ENCODE data around the gene SUSD2.
"Not testable (repeated sequence)": the region's sequence is repeated elsewhere in the genome, so short reads cannot be mapped to it uniquely, and the experiment has no call there.

The SUSD2 gene

DNA sequence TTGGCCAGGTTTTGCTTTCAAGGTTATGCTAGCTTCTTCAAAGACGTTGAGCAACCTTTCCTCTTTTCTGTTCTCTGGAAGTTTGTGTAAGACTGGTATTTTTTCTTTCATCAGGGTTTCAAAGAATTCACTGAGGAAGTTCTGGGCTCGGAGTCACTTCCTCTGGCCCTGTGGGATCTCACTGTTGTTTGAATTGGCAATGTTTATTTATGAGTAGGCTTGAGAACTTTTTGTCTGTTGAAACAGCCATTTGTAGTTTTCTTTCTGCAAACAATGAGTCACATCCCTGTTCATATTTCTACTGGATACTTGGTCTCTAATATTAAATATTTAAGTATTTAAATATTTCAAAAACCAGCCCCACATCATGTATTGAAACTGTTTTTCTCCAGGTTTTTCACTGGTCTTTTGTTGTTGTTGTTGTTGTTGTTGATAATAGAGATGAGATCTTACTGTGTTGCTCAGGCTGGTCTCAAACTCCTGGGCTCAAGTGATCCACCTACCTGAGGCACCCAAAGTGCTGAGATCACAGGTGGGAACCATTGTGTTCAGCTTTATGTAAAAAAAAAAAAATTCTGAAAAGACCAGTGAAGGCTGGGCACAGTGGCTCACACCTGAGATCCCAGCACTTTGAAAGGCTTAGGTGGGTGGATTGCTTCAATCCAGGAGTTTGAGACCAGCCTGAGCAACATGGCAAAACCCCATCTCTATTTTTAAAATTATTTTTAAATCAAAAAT lies 26.9 kb downstream of the SUSD2 start:
- H3K27ac ChIP-seq (ENCODE audit: low read depth, low read length) = no peak overlapping the region
- TF ChIP-seq, protein P1, sequence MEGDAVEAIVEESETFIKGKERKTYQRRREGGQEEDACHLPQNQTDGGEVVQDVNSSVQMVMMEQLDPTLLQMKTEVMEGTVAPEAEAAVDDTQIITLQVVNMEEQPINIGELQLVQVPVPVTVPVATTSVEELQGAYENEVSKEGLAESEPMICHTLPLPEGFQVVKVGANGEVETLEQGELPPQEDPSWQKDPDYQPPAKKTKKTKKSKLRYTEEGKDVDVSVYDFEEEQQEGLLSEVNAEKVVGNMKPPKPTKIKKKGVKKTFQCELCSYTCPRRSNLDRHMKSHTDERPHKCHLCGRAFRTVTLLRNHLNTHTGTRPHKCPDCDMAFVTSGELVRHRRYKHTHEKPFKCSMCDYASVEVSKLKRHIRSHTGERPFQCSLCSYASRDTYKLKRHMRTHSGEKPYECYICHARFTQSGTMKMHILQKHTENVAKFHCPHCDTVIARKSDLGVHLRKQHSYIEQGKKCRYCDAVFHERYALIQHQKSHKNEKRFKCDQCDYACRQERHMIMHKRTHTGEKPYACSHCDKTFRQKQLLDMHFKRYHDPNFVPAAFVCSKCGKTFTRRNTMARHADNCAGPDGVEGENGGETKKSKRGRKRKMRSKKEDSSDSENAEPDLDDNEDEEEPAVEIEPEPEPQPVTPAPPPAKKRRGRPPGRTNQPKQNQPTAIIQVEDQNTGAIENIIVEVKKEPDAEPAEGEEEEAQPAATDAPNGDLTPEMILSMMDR (IDR thresholded peaks at IDR 0.05; ENCODE audit: low read depth, low read length, poor library complexity, severe bottlenecking) = no peak
- no peak for TF ChIP-seq EZH2phosphoT487 (IDR thresholded peaks at IDR 0.05; ENCODE audit: borderline replicate concordance, low read length)
- H3K9me2 ChIP-seq (replicated peaks; ENCODE audit: control insufficient read depth, low read length) = no peaks in the 10 kb centered on the region
- no peaks in the 10 kb centered on the region for H3K79me2 ChIP-seq (ENCODE audit: control insufficient read depth, low read length)
- no peak overlapping the region for H3K4me3 ChIP-seq (ENCODE audit: low read length)
- peaks cover 9% of the 10 kb centered on the region for H3K4me1 ChIP-seq (ENCODE audit: control insufficient read depth, low read length)
- H3K36me3 ChIP-seq (ENCODE audit: control insufficient read depth, low read length) = no peaks in the 10 kb centered on the region
- H3K4me2 ChIP-seq (ENCODE audit: low read length) = no peak overlapping the region
- peaks cover 7% of the 10 kb centered on the region; the same call in 1 of the 2 replicates for H3K27me3 ChIP-seq (ENCODE audit: control insufficient read depth, low read length)
- H4K20me1 ChIP-seq (ENCODE audit: control insufficient read depth, insufficient read depth, low read depth, low read length) = no peaks in the 10 kb centered on the region
- no peaks in the 10 kb centered on the region for H3K9me3 ChIP-seq (ENCODE audit: control insufficient read depth, insufficient read depth, low read length)
- no peaks in the 10 kb centered on the region for H3F3A ChIP-seq (ENCODE audit: control insufficient read depth, insufficient read depth)

DNA sequence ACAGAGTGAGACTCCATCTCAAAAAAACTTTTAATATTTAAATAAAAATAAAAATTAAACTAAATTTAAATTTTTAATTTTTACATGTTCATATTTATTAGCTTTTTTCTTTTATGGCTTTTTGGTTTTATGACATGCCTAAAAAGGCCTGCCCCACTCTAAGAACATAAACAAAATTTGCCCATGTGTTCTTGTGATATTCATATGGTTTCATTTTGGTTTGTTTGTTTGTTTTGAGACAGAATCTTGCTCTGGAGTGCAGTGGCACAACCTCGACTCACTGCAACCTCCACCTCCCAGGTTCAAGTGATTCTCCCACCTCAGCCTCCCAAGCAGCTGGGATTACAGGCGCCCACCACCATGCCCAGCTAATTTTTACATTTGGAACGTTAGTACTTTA lies 27.7 kb downstream of the SUSD2 start:
- no peak overlapping the region for H3K4me2 ChIP-seq (ENCODE audit: low read length)
- no peaks in the 10 kb centered on the region for H4K20me1 ChIP-seq (ENCODE audit: control insufficient read depth, insufficient read depth, low read depth, low read length)
- no peak for TF ChIP-seq EZH2phosphoT487 (IDR thresholded peaks at IDR 0.05; ENCODE audit: borderline replicate concordance, low read length)
- TF ChIP-seq, protein P1 (IDR thresholded peaks at IDR 0.05; ENCODE audit: low read depth, low read length, poor library complexity, severe bottlenecking) = no peak
- H3K9me3 ChIP-seq (ENCODE audit: control insufficient read depth, insufficient read depth, low read length) = no peaks in the 10 kb centered on the region
- no peaks in the 10 kb centered on the region for H3K9me2 ChIP-seq (replicated peaks; ENCODE audit: control insufficient read depth, low read length)
- no peak overlapping the region for H3K4me3 ChIP-seq (ENCODE audit: low read length)
- H3F3A ChIP-seq (ENCODE audit: control insufficient read depth, insufficient read depth) = no peaks in the 10 kb centered on the region
- H3K27ac ChIP-seq (ENCODE audit: low read depth, low read length) = no peak overlapping the region
- H3K27me3 ChIP-seq (ENCODE audit: control insufficient read depth, low read length) = 0 out of 2 replicates have a peak, but pooled peaks cover 7% of the 10 kb centered on the region
- H3K4me1 ChIP-seq (ENCODE audit: control insufficient read depth, low read length) = peaks cover 9% of the 10 kb centered on the region
- H3K79me2 ChIP-seq (ENCODE audit: control insufficient read depth, low read length) = no peaks in the 10 kb centered on the region
- H3K36me3 ChIP-seq (ENCODE audit: control insufficient read depth, low read length) = no peaks in the 10 kb centered on the region

- H3K27ac ChIP-seq (ENCODE audit: low read depth, low read length) = no peak overlapping the region
- H3K9me3 ChIP-seq (ENCODE audit: control insufficient read depth, insufficient read depth, low read length) = no peaks in the 10 kb centered on the region
- peaks cover 9% of the 10 kb centered on the region for H3K4me1 ChIP-seq (ENCODE audit: control insufficient read depth, low read length)
Measured at GRCh38 chr22:24209687-24210086, 28.4 kb downstream of the SUSD2 start.

DNA sequence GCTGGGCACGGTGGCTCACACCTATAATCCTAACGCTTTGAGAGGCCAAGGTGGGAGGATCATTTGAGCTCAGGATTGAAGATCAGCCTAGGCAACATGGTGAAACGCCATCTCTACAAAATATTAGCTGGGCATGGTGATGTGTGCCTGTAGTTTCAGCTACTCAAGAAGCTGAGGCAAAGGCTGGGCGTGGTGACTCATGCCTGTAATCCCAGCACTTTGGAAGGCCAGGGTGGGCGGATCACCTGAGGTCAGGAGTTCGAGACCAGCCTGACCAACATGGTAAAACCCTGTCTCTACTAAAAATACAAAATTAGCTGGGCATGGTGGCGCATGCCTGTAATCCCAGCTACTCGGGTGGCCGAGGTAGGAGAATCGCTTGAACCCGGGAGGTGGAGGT lies 29.1 kb downstream of the SUSD2 start:
- not testable (repeated sequence) for H3F3A ChIP-seq (ENCODE audit: control insufficient read depth, insufficient read depth); H3K4me3 ChIP-seq (ENCODE audit: low read length); H3K79me2 ChIP-seq (ENCODE audit: control insufficient read depth, low read length); H3K9me2 ChIP-seq (replicated peaks; ENCODE audit: control insufficient read depth, low read length); H3K9me3 ChIP-seq (ENCODE audit: control insufficient read depth, insufficient read depth, low read length); H3K4me1 ChIP-seq (ENCODE audit: control insufficient read depth, low read length); H3K4me2 ChIP-seq (ENCODE audit: low read length); H3K27me3 ChIP-seq (ENCODE audit: control insufficient read depth, low read length); H3K27ac ChIP-seq (ENCODE audit: low read depth, low read length); H3K36me3 ChIP-seq (ENCODE audit: control insufficient read depth, low read length); H4K20me1 ChIP-seq (ENCODE audit: control insufficient read depth, insufficient read depth, low read depth, low read length)

More at GRCh38 chr22:24209687-24210086, 28.4 kb downstream of the SUSD2 start:
- TF ChIP-seq, protein P1 (IDR thresholded peaks at IDR 0.05; ENCODE audit: low read depth, low read length, poor library complexity, severe bottlenecking) = no peak
- no peak for TF ChIP-seq EZH2phosphoT487 (IDR thresholded peaks at IDR 0.05; ENCODE audit: borderline replicate concordance, low read length)
- Histone ChIP-seq H4K20me1 (ENCODE audit: control insufficient read depth, insufficient read depth, low read depth, low read length) (no peaks in the 10 kb centered on the region), H3K27me3 (ENCODE audit: control insufficient read depth, low read length) (0 out of 2 replicates have a peak, but pooled peaks cover 7% of the 10 kb centered on the region), H3F3A (ENCODE audit: control insufficient read depth, insufficient read depth) (no peaks in the 10 kb centered on the region), H3K9me2 (replicated peaks; ENCODE audit: control insufficient read depth, low read length) (no peaks in the 10 kb centered on the region), H3K4me2 (ENCODE audit: low read length) (no peak overlapping the region), H3K79me2 (ENCODE audit: control insufficient read depth, low read length) (no peaks in the 10 kb centered on the region), H3K36me3 (ENCODE audit: control insufficient read depth, low read length) (no peaks in the 10 kb centered on the region), H3K4me3 (ENCODE audit: low read length) (no peak overlapping the region)

- H3K36me3 ChIP-seq (ENCODE audit: control insufficient read depth, low read length); H4K20me1 ChIP-seq (ENCODE audit: control insufficient read depth, insufficient read depth, low read depth, low read length); H3K79me2 ChIP-seq (ENCODE audit: control insufficient read depth, low read length); H3F3A ChIP-seq (ENCODE audit: control insufficient read depth, insufficient read depth); H3K27ac ChIP-seq (ENCODE audit: low read depth, low read length); H3K9me3 ChIP-seq (ENCODE audit: control insufficient read depth, insufficient read depth, low read length); H3K4me3 ChIP-seq (ENCODE audit: low read length); H3K27me3 ChIP-seq (ENCODE audit: control insufficient read depth, low read length); H3K4me2 ChIP-seq (ENCODE audit: low read length); H3K9me2 ChIP-seq (replicated peaks; ENCODE audit: control insufficient read depth, low read length); H3K4me1 ChIP-seq (ENCODE audit: control insufficient read depth, low read length): not testable (repeated sequence)
Measured at GRCh38 chr22:24211716-24212115, 30.4 kb downstream of the SUSD2 start.

DNA sequence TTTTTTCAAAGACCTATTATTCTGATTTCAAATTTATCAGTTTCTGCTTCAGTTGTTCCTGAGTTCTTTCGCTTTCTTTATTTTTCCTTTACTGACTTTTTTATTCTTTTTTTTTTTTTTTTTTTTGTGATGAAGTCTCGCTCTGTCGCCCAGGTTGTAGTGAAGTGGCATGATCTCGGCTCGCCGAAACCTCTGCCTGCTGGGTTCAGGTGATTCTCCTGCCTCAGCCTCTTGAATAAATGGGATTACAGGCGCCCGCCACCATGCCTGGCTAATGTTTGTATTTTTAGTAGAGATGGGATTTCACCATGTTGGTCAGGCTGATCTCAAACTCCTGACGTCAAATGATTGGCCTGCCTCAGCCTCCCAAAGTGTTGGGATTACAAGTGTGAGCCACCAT lies 31.8 kb downstream of the SUSD2 start:
- H3K36me3 ChIP-seq (ENCODE audit: control insufficient read depth, low read length); H3F3A ChIP-seq (ENCODE audit: control insufficient read depth, insufficient read depth); H3K27me3 ChIP-seq (ENCODE audit: control insufficient read depth, low read length); H3K4me3 ChIP-seq (ENCODE audit: low read length); H3K9me2 ChIP-seq (replicated peaks; ENCODE audit: control insufficient read depth, low read length); H3K9me3 ChIP-seq (ENCODE audit: control insufficient read depth, insufficient read depth, low read length); H3K4me1 ChIP-seq (ENCODE audit: control insufficient read depth, low read length); H4K20me1 ChIP-seq (ENCODE audit: control insufficient read depth, insufficient read depth, low read depth, low read length); H3K79me2 ChIP-seq (ENCODE audit: control insufficient read depth, low read length); H3K4me2 ChIP-seq (ENCODE audit: low read length); H3K27ac ChIP-seq (ENCODE audit: low read depth, low read length): not testable (repeated sequence)
